GM12878 (cell line): ENCODE data around the gene IL18R1. TPM values are rescaled to one million over a fixed set of nuclear protein-coding genes. Genes with fewer than 3 reads are reported as not detected.

ENCODE experiments used
- ATAC-seq: fragments of 200-7000 bp; cut with Tn5 transposase; 3 replicates; pipeline ENCODE4 v1.9.1; 2020; ENCODE audit warnings: mild to moderate bottlenecking, moderate library complexity
- BruUV-seq: library from RNA; stranded (reverse); fragments of 400-500 nt; replicated peaks from 2 replicates; lab custom pipeline; 2021; lab: Mats Ljungman, UMichigan
- CTCF ChIA-PET: fragments of 300-600 bp; sonication (Branson Sonifier 250); formaldehyde crosslinking; extraction: SDS; loops from one replicate; lab custom pipeline; 2021; ENCODE audit warnings: inconsistent platforms; lab: Yijun Ruan, JAX
- POLR2A ChIA-PET: fragments of 350-600 bp; formaldehyde crosslinking; extraction: SDS; loops from one replicate; lab custom pipeline; 2021; ENCODE audit warnings: inconsistent platforms; lab: Charles Lee
- RAD21 ChIA-PET: fragments of 300-600 bp; sonication (Branson Sonifier 250); formaldehyde crosslinking; loops from one replicate; lab custom pipeline; 2023; ENCODE audit warnings: antibody characterized with exemption; ENCODE audit not compliant: unreplicated experiment; lab: Charles Lee
- SMC1A ChIA-PET: fragments of 300-600 bp; sonication (Branson Sonifier 250); formaldehyde crosslinking; loops from one replicate; lab custom pipeline; 2023; ENCODE audit not compliant: unreplicated experiment, uncharacterized antibody; lab: Charles Lee
- DNase-seq: peaks from one replicate; pipeline ENCODE4 v3.0.0-alpha.2; 2011; ENCODE audit warnings: low read depth, low spot score
- FAIRE-seq: peaks from 3 replicates; lab custom pipeline; 2011; peaks lifted over from hg19 to GRCh38; lab: Jason Lieb, UNC
- H2AFZ ChIP-seq: 2 replicates; pipeline ENCODE4 v1.6.0; 2011; ENCODE audit warnings: low read depth, low read length, control low read depth; ENCODE audit not compliant: control insufficient read depth
- H3K27ac ChIP-seq: 2 replicates; pipeline ENCODE4 v1.5.1; 2011; ENCODE audit warnings: control low read depth; ENCODE audit not compliant: control insufficient read depth, insufficient read depth
- H3K27me3 ChIP-seq, 2 experiments: replicated peaks in 1 of 2; 2 replicates each; pipeline versions ENCODE4 v1.6.0 to v1.6.1; 2011; ENCODE audit warnings: low read length in 1 of 2; ENCODE audit not compliant: control insufficient read depth in 2 of 2, insufficient read depth in 2 of 2
- H3K36me3 ChIP-seq, 2 experiments: 2 replicates each; pipeline ENCODE4 v1.5.1; 2011; ENCODE audit warnings: low read length in 1 of 2; ENCODE audit not compliant: control insufficient read depth in 2 of 2, insufficient read depth in 2 of 2
- H3K4me1 ChIP-seq: 2 replicates; pipeline ENCODE4 v1.6.1; 2011; ENCODE audit warnings: mild to moderate bottlenecking, low read length, moderate library complexity, mixed read lengths; ENCODE audit not compliant: control insufficient read depth, insufficient read depth
- H3K4me2 ChIP-seq: 2 replicates; pipeline ENCODE4 v1.6.0; 2011; ENCODE audit warnings: control low read depth; ENCODE audit not compliant: control insufficient read depth, insufficient read depth
- H3K4me3 ChIP-seq: fragments of 200-600 bp; sonication (generic); 2 replicates; pipeline ENCODE4 v1.5.1; 2016
- H3K79me2 ChIP-seq: 2 replicates; pipeline ENCODE4 v1.6.0; 2011; ENCODE audit warnings: low read length; ENCODE audit not compliant: control insufficient read depth, insufficient read depth
- H3K9ac ChIP-seq: 2 replicates; pipeline ENCODE4 v1.8.0; 2011; ENCODE audit warnings: low read length, control low read depth, mixed read lengths; ENCODE audit not compliant: control insufficient read depth, insufficient read depth
- H3K9me3 ChIP-seq: replicated peaks from 3 replicates; pipeline ENCODE4 v1.5.1; 2011; ENCODE audit warnings: mild to moderate bottlenecking, low read length; ENCODE audit not compliant: control insufficient read depth, insufficient read depth
- H4K20me1 ChIP-seq: 2 replicates; pipeline ENCODE4 v1.6.0; 2011; ENCODE audit not compliant: control insufficient read depth, insufficient read depth
- CHD4 ChIP-seq: fragments of 200-600 bp; sonication (generic); IDR thresholded peaks from 2 replicates; pipeline ENCODE4 v1.6.1; 2016; ENCODE audit warnings: mild to moderate bottlenecking
- EED ChIP-seq: sonication (generic); IDR thresholded peaks from 2 replicates; pipeline ENCODE4 v1.6.1; 2016; ENCODE audit warnings: antibody characterized with exemption, low read depth
- KAT2A ChIP-seq: conservative IDR thresholded peaks from 2 replicates; pipeline ENCODE4 v1.6.1; 2011; ENCODE audit warnings: low read depth, low read length; ENCODE audit not compliant: control insufficient read depth
- MYB ChIP-seq: fragments of 150-350 bp; IDR thresholded peaks from 2 replicates; pipeline ENCODE4 v1.6.1; 2014; ENCODE audit warnings: mild to moderate bottlenecking, low read depth, low read length, borderline replicate concordance
- NBN ChIP-seq: fragments of 450-650 bp; IDR thresholded peaks from 2 replicates; pipeline ENCODE4 v1.6.1; 2016
- NRF1 ChIP-seq: conservative IDR thresholded peaks from 2 replicates; pipeline ENCODE4 v1.6.1; 2011; ENCODE audit warnings: mild to moderate bottlenecking, low read depth, low read length, improper control_type of control experiment
- POLR2AphosphoS2 ChIP-seq: IDR thresholded peaks from 2 replicates; pipeline ENCODE4 v1.6.1; 2011; ENCODE audit warnings: low read depth, mild to moderate bottlenecking, low read length, improper control_type of control experiment, moderate library complexity
- POU2F2 ChIP-seq: IDR thresholded peaks from 3 replicates; pipeline ENCODE4 v1.6.1; 2011; ENCODE audit warnings: low read depth, mild to moderate bottlenecking, low read length, borderline replicate concordance
- RELA ChIP-seq: fragments of 450-650 bp; IDR thresholded peaks from 2 replicates; pipeline ENCODE4 v1.8.0; 2014; ENCODE audit warnings: borderline replicate concordance; ENCODE audit not compliant: partially characterized antibody
- RELB ChIP-seq: fragments of 450-650 bp; IDR thresholded peaks from 2 replicates; pipeline ENCODE4 v1.6.1; 2017; ENCODE audit warnings: low read depth, mild to moderate bottlenecking, moderate library complexity
- SRF ChIP-seq, 2 experiments: IDR thresholded peaks; 2 replicates each; pipeline ENCODE4 v1.6.1; 2011; ENCODE audit warnings: low read depth in 2 of 2, low read length in 2 of 2, mild to moderate bottlenecking in 1 of 2, moderate library complexity in 1 of 2
- SUZ12 ChIP-seq: fragments of 200-600 bp; sonication (generic); IDR thresholded peaks from one replicate; pipeline ENCODE4 v1.6.1; 2018; ENCODE audit warnings: antibody characterized with exemption, mild to moderate bottlenecking; ENCODE audit not compliant: unreplicated experiment
- TARDBP ChIP-seq: IDR thresholded peaks from 2 replicates; pipeline ENCODE4 v1.6.1; 2016; ENCODE audit warnings: borderline replicate concordance
- WGBS: methylation state at CpG from one replicate; pipeline ENCODE4 v1.1.6; 2016; ENCODE audit warnings: low lambda C conversion rate; ENCODE audit not compliant: insufficient replicate concordance, insufficient coverage; ENCODE audit errors: missing lambda C conversion rate; 5-methylcytosine and 5-hydroxymethylcytosine counted together
- in situ Hi-C: fragments of 300-500 bp; cut with MboI; formaldehyde crosslinking; loops from 9 replicates; pipeline ENCODE4 v1.14.3; 2018; ENCODE audit warnings: mixed read lengths
- intact Hi-C: fragments of 100-400 bp; cut with micrococcal nuclease; formaldehyde crosslinking; loops from one replicate; pipeline ENCODE4 v1.14.2; 2022; ENCODE audit not compliant: unreplicated experiment
- polyA plus RNA-seq, 11 experiments: library from polyadenylated mRNA; depleted of rRNA in 4 of 11; unstranded in 6 of 11; stranded (reverse) in 5 of 11; fragments of >200 nt; fragmentation: Nextera tagmentation in 4 of 11; fragmentation: Illumina TruSeq in 1 of 11; extraction: Ambion mirVana in 4 of 11; extraction: Trizol in 1 of 11; gene quantifications; 1 replicate in 1 of 11; 2 replicates in 10 of 11; pipeline versions ENCODE4 v1.2.1 to v1.2.3, GENCODE V29; 2011 to 2016; ENCODE audit warnings: inconsistent platforms in 2 of 11, missing spikeins in 2 of 11, low read depth in 1 of 11
- total RNA-seq, 4 experiments: library from RNA; depleted of rRNA in 3 of 4; stranded (reverse); fragments of >200 nt in 3 of 4; fragmentation: Illumina TruSeq in 1 of 4; extraction: Trizol in 1 of 4; gene quantifications; 2 replicates each; pipeline versions ENCODE4 v1.2.1 to v1.2.3, GENCODE V29; 2013 to 2021

The IL18R1 gene
- total and polyA plus RNA-seq, 10 of the 15 experiments (the other 5 are each of a cell fraction or from before 2014, with no cell fraction given), result 3.5 to 15.5 (median 11.1) TPM

GRCh38 chr2:102386004-102386403, 30.4 kb downstream of the IL18R1 start:
- H3K4me2 ChIP-seq, result no peak overlapping the region
- H2AFZ ChIP-seq, result no peak overlapping the region
- H3K9ac ChIP-seq, result no peak overlapping the region
- H3K27me3 ChIP-seq, result no peaks in the 10 kb centered on the region
- 30% methylated on average over 3 of the region's 3 CpGs for WGBS
- intact Hi-C loops, result no loop called here
- no peak for DNase-seq
- no peaks in the 10 kb centered on the region for H4K20me1 ChIP-seq
- peak overlapping the region; percentile 56 for H3K27ac ChIP-seq
- TF ChIP-seq SRF (IDR thresholded peaks at IDR 0.05; ENCODE audit: low read depth in 2 of 2, low read length in 2 of 2) (no peak), TARDBP (no peak), MYB (no peak), NRF1 (no peak), SUZ12 (no peak), EED (no peak), RELB (no peak), NBN (no peak), POU2F2 (no peak), KAT2A (no peak), POLR2AphosphoS2 (no peak), RELA (no peak), CHD4 (no peak)
- TF ChIP-seq, all 136 proteins: peak for 0
- H3K9me3 ChIP-seq, result peaks cover 19% of the 10 kb centered on the region
- in situ Hi-C loops, result no loop called here
- ChIA-PET SMC1A (interaction anchor here (1.0 to 1.2 kb wide), 2 partner anchors 11 to 30 kb away, joined by 3 read pairs; no protein-coding TSS in a partner anchor), RAD21 (interaction anchor here (2.6 kb wide), 1 partner anchor 28 kb away, joined by 8 read pairs; no protein-coding TSS in a partner anchor), CTCF (no interaction called here), POLR2A (no interaction called here)
- no peak overlapping the region for H3K4me3 ChIP-seq
- peaks cover 29% of the 10 kb centered on the region for H3K4me1 ChIP-seq
- peaks cover 3 to 10% of the 10 kb centered on the region in 2 experiments; a peak in 3 of 4 replicates for H3K36me3 ChIP-seq
- BruUV-seq, result no TSS peak
- no peak for FAIRE-seq
- H3K79me2 ChIP-seq, result no peaks in the 10 kb centered on the region
- ATAC-seq, result no peak
